Measurements from ENCODE around the gene CPTP.

The CPTP gene

GRCh38 chr1:1329304-1330210 lies 5.0 kb downstream of the CPTP start:
- no peak for TF ChIP-seq CTCF (IDR thresholded peaks at IDR 0.05; ENCODE audit: borderline replicate concordance, insufficient read depth, low read depth, low read length)
- H3K4me3 ChIP-seq (ENCODE audit: low read depth, low read length) = no peak overlapping the region

GRCh38 chr1:1330366-1331067 lies 5.9 kb downstream of the CPTP start:
- no peak for TF ChIP-seq CTCF (IDR thresholded peaks at IDR 0.05; ENCODE audit: borderline replicate concordance, insufficient read depth, low read depth, low read length)
- no peak overlapping the region for H3K4me3 ChIP-seq (ENCODE audit: low read depth, low read length)

GRCh38 chr1:1331068-1331965 lies 6.7 kb downstream of the CPTP start, which contains the start of gene TAS1R3:
TSS of gene TAS1R3 (plus strand) at chr1:1331280. CDS start at chr1:1331346, 66 bp downstream.
- H3K4me3 ChIP-seq (ENCODE audit: low read depth, low read length) = no peak within 1 kb of the TSS
- TF ChIP-seq CTCF (IDR thresholded peaks at IDR 0.05; ENCODE audit: borderline replicate concordance, insufficient read depth, low read depth, low read length) = no peak

GRCh38 chr1:1332031-1332755 lies 7.6 kb downstream of the CPTP start:
- H3K4me3 ChIP-seq (ENCODE audit: low read depth, low read length) = no peak overlapping the region
- no peak for TF ChIP-seq CTCF (IDR thresholded peaks at IDR 0.05; ENCODE audit: borderline replicate concordance, insufficient read depth, low read depth, low read length)

GRCh38 chr1:1332774-1333480 lies 8.3 kb downstream of the CPTP start:
- TF ChIP-seq CTCF (IDR thresholded peaks at IDR 0.05; ENCODE audit: borderline replicate concordance, insufficient read depth, low read depth, low read length) = no peak
- H3K4me3 ChIP-seq (ENCODE audit: low read depth, low read length) = no peak overlapping the region
